Measurements from ENCODE around the gene KIAA0513.
"Not testable (repeated sequence)": the region's sequence is repeated elsewhere in the genome, so short reads cannot be mapped to it uniquely, and the experiment has no call there.

Gene KIAA0513

DNA sequence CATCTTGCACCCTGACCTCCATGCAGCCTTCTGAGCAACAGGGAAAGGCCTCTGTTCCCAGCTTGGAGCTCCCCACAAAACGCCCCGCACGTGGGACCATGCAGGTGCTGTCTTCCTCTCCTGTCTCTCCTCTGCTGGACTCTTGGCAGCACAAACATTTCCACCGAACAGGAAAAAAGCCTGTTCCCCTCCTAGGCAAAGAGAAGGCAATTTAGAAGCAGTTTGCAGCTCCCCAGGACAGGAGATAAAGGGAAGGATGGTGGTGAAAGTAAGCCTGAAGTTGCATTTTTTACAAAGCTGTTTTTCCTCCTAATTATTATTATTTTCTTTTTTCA, 92.4 kb downstream of the KIAA0513 start:
- no peak for DNase-seq

- DNase-seq: not testable (repeated sequence)
Measured at GRCh38 chr16:85123441-85123840, 95.8 kb downstream of the KIAA0513 start.

- peak; percentile 78 for DNase-seq
Measured at GRCh38 chr16:85123891-85124635, 96.5 kb downstream of the KIAA0513 start.

DNA sequence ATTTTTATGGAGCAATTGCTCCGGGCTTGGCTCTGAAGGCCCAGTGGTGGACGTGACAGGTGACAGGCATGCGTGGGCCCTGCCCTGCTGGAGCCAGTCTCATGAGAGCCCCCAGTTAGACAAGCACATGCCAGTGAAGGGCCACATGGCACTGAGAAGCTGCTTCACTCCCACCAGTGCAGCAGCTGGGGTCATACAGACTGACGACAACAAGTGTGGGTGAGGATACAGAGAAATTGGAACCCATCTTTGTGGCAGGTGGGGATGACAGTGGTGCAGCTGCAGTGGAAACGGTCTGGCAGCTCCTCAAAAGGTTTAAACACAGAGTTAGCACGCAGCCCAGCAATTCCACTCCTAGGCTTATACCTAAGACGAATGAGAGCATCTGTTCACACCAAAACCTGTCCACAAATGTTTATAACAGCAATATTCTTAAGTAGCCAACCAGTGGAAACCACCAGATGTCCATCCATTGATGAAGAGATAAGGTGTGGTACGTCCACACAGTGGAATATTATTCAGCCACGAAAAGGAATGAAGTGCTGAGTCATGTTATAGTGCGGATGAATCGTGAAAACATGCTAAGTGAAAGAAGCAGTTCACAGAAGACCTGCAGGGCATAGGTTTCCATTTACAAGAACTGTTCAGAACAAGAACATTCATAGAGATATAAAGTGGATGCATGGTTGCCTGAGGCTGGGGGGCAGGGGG, 97.2 kb downstream of the KIAA0513 start:
- no peak for DNase-seq

GRCh38 chr16:85125570-85126393, 98.2 kb downstream of the KIAA0513 start:
- DNase-seq: no peak

DNA sequence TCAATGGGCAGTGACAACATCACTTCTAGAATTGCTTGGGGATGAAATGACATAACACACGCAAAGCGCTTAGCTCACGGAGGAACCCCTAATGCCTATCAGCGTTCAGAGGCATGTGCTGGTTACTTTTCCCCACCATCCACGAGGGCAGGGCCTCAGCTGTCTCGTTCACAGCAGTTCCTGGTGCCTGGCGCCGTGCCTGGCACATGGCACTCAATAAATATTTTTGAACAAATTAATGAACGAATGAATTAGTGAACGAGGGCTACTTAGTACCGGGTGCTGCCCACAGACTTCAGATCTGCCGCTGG, 98.8 kb downstream of the KIAA0513 start:
- DNase-seq: no peak

- DNase-seq: peak; percentile 84
Measured at GRCh38 chr16:85126705-85127378, 99.2 kb downstream of the KIAA0513 start.

DNA sequence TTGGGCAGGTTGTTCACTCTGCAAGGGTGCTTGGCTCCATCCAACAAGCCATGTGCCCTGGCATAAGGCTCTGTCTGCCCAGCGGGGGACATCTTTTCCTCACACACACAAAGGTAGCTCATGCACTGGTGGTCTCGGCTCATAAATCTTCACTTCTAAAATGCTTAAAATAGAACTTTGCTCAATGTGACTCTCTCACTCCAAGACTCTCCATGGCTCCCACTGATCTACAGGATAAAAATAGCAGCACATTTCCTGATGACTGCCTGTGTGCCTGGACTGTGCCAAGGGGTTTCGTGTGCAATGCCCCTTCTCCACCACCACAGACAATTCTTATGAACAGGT, 99.8 kb downstream of the KIAA0513 start:
- DNase-seq: no peak

DNA sequence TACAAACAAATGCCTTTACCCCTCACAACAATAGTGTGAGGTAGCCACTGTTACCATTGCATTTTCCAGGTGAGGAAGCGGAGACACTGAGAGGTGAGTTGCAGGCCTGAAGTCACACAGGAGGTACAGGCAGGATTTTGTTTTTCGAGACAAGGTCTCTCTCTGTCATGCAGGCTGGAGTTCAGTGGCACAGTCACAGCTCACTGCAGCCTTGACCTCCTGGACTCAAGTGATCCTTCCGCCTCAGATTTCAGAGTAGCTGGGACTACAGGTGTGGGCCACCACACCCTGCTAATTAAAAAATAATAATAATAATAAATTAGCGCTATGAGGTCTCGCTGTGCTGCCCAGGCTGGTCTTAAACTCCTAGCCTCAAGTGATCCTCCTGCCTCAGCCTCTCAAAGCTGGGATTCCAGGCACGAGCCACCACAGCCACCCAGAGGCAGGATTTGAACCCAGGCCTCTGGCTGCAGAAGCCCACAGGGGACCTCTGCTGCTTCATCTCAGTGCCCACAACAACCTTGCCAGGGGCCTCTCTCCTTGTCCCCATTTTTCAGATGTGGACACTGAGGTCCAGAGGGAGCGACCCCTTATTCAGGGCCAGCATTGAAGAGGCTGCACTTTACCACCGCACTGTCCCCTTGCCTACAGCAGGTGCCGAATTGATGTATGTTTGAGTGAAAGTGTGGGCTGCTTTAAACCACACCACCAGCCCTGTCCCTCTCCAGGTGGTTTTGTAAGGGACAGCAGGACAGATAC, 100.7 kb downstream of the KIAA0513 start:
- DNase-seq: no peak

DNA sequence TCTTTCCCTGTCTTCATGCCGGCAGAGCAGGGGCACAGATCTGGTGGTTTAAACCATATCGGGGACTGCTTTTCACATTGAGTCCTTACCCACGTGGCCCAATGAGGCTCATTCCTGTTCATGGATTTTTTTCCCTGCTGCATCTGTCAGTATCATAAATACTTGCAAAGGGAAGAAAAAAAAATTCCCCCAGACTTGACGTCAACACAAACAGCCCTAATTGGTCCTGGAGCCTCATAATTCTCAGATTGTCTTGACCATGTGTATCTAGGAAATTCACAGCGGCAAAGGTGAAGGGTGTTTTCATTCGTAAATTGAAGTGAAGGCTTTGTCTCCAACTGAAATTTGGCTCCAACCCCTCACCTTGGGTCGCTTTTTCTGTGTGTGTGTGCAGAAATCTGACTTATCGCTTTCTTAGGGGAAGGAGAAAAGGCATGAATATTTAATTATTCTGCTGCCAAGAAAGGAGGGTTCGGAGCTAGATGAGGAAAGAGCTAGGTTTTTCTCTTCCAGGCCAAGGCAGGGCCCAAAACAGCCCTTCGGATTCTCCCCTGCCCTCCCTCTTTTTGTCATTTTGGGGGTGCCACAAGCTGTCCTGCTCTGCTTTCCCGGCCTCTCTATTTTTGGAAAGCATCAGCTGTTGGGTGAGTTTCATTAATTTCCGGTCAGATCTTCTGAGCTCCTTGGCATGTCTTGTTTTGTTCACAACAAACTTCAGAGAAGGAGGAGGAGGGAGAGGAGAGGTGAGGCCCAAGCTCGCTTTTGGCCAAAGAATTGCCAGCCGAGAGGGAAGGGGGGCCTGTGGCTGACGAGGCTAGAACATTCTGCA, 102.5 kb downstream of the KIAA0513 start:
- DNase-seq: peak; percentile 76

DNA sequence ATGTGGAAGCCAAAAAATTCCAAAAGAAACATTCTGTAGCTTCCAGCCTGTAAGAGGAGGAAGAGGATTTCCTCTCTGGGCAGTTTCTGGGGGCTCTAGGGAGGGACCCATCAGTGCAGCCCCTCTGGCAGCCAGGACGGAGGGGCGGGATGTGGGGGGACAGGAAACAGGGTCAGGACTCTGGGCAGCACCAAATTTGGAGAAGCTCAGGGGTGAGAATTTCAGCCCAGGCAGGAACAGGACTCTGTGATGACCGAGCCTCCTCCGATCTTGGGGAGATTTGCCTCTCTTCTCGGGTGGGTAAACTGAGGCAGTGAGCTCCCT, 103.1 kb downstream of the KIAA0513 start:
- DNase-seq: no peak

- DNase-seq: no peak
Measured at GRCh38 chr16:85132456-85133289, 105.1 kb downstream of the KIAA0513 start.

GRCh38 chr16:85133290-85133599, 105.7 kb downstream of the KIAA0513 start:
- DNase-seq: no peak

GRCh38 chr16:85134076-85134788, 106.6 kb downstream of the KIAA0513 start:
- no peak for DNase-seq

DNA sequence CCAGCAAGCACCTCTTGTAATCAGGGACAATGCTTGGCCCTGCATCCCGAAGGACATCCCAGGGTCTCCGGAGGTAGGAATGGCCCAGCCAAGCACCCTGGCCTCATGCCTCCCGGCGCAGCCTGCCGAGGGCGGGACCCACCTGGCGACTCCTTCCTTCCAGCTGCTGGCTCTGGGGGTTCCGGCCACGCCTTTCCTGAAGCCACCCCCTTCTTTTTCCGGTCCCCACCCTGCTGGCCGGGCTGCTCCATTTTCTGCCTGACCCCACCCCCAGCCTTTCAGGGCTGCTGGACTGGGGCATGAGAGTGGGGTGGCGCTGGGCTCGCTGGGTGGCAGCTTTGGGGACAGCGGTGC, 107.2 kb downstream of the KIAA0513 start:
- no peak for DNase-seq

- no peak for DNase-seq
Measured at GRCh38 chr16:85136213-85136701, 108.7 kb downstream of the KIAA0513 start.

DNA sequence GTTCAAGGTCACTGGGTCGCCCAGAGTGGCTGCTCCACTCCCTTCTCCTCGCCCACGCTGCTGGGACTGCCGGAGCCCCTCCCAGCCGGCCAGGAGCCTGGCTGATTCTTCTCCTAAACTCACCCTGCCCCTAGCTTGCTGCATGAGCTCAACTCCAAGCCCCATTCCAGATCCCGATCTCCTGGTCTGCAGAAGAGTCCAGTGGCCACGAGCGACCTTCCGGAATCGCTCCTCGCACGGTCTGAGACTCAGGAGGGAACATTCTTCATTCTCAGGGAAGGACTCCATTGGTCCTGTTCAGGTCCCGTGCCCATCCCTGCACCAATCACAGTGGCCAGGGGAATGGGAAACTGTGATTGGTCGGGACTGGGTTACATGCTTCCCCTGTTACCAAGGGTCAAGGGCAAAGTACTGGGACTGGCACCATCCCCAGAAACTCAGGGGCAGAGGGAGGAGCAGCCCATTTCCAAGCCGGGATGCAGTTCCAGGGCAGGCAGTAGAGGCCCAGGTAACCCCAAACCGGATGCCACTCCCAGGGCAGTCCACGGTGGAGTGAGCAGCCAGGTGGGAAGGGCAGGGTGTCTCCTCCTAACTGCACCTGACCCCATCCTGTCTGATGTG, 109.2 kb downstream of the KIAA0513 start:
- no peak for DNase-seq

DNA sequence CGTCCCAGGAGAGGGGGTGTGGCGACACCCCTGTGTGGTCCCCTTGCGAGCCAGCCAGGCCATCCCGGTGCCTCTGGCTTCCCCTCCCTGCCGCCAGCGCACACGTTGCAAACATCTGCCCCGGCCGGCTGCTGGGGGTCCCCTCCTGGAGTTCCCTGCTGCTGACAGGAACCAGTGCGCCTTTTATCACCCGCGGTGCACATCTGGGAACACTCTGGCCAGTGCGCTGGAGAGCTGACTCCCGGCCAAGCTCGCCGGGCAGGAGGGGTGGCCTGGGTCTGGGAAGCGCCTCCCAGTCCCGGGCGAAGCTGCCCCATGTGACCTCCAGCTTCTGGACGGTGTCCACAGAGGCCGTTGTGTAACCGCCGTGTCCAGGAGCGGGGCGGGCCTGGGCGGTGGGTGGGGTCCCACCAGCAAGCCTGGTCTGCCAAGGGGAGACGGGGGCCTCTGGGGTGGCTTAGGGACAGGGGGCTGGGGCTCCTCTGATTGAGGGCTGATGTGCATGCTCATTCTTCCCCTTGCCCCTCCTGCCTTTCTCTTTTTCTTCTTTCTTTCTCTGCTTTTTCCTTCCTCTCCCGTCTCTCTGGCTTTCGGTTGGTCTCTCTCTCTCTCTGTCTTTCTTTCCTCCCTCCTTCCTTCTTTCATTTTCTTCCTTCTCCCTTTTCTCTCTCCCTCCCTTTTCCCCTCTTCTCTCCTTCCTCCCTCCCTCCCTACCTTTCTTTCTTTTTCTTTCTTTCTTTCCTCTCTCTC, 109.9 kb downstream of the KIAA0513 start:
- peak; percentile 63 for DNase-seq

All from fibroblast of skin of right biceps (primary cell).